ENCODE measurements around the gene CES3. TPM values are rescaled to one million over a fixed set of nuclear protein-coding genes. Genes with fewer than 3 reads are reported as not detected.

Gene CES3
- total RNA-seq: 0.77 TPM

GRCh38 chr16:66961065-66961744 is at the start of gene CES3:
CES3 (plus strand) TSS chr16:66961266; CDS start chr16:66961308, 42 bp downstream.

DNA sequence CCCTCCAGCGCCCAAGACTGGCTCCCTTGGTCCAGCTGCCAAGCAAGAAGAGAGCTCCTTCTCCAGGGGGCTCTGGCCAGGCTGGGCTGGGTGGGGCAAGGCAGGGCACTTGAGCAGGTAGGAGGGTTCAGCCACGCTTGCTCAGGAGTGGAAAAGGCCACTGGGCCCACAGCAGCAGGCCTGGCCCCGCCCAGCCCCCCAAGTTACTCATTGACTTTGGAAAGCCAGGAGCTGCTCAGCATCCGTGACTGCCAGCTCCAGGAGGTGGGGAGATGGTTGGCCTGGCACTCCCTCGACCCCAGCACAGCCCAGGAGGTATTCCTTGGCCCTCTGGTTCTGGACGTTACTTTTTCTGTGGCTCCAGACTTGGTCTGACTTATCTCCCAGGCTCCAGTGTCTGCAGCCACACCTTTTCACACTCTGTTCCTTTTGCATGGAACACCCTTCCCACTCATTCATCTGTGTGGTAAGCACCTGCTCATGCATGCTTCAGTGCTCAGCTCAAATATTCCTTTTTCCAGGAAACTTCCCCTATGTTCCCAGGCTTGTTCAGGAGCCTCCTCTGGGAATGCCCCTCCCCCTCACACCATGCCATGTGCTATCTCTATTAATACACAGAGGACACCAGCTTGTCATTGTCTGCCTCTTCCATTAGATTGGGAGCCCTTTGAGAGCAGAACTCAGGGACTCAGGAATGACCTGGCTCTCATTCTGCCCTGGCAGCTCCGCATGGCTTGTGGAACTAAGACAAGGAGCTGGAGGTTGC is 42.1 kb upstream of the CES3 start, which contains the start of gene CDH16:
Gene CDH16 (minus strand): TSS at position 83 of the 766 bp plus-strand sequence. CDS start 820 bp downstream, outside the sequence.

GRCh38 chr16:66925322-66925840 is 35.7 kb upstream of the CES3 start, which contains the start of gene RRAD:
RRAD (minus strand) TSS chr16:66925535; CDS start chr16:66925179, 356 bp downstream.

DNA sequence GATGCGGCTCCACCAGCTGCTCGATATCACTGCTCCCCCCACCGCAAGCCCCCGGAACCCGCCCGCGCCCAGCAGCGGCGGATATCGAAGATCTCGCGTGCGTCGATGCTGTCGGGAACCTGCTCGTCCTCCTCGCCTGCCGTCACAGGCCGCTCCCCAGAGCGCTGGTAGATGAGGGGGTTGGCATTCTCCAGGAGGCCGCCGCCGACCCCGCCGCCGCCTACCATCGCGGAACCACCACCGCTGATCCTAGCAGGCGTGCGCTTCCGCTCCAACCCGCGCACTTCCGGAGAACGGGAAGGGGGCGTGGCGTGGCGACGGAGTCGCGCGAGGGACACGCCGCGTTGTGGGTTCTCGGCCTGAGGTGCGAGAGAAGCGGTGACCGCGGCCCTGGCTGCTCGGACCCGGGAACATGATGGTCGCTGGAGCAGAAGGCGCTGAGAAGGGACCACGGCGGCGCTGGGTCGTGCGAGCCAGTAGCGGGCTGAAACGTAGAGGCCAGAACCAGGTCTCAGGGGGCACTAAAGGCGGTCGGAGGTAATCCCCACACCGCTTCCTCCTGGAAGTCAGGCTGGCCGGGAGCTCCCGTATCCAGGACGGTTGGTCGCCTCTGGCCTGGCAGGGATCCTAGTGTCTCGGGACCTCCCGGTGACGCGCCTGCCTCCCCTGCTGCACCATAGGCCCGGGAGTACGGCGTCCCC is 26.8 kb upstream of the CES3 start, which contains the start of gene CIAO2B:
Gene CIAO2B (minus strand): TSS at position 265 of the 701 bp plus-strand sequence. CDS start 38 bp downstream, at position 227.

GRCh38 chr16:66935314-66936011 is 25.6 kb upstream of the CES3 start, which contains the start of gene CES2:
CES2 (plus strand) TSS chr16:66935516; CDS start chr16:66935636, 120 bp downstream.

GRCh38 chr16:66988197-66988788 is 27.2 kb downstream of the CES3 start, which contains the start of gene CES4A:
CES4A (plus strand) TSS chr16:66988589; CDS start chr16:66988773, 184 bp downstream.

Other genes with a start within 250 kb of the CES3 start
- gene DYNC1LI2, start 209.7 kb upstream of the CES3 start, total RNA-seq: 226 TPM
- gene TERB1, start 159.7 kb upstream of the CES3 start, total RNA-seq: not detected
- 90.3 TPM for gene NAE1, start 130.3 kb upstream of the CES3 start, total RNA-seq
- gene CA7, start 116.9 kb upstream of the CES3 start, total RNA-seq: not detected
- 12.7 TPM for gene PDP2, start 80.8 kb upstream of the CES3 start, total RNA-seq
- not detected for gene CDH16, start 42.4 kb upstream of the CES3 start, total RNA-seq
- gene RRAD, start 35.7 kb upstream of the CES3 start, total RNA-seq: 52.9 TPM
- gene CIAO2B, start 26.9 kb upstream of the CES3 start, total RNA-seq: 87.1 TPM
- 34.1 TPM for gene CES2, start 25.8 kb upstream of the CES3 start, total RNA-seq
- 8.9 TPM for gene CES4A, start 27.3 kb downstream of the CES3 start, total RNA-seq
- 47.7 TPM for gene CBFB, start 67.9 kb downstream of the CES3 start, total RNA-seq
- gene PHAF1, start 148.7 kb downstream of the CES3 start, total RNA-seq: 28.2 TPM
- gene B3GNT9, start 189.7 kb downstream of the CES3 start, total RNA-seq: 26.2 TPM
- 6.3 TPM for gene TRADD, start 198.6 kb downstream of the CES3 start, total RNA-seq
- 7.9 TPM for gene FBXL8, start 198.7 kb downstream of the CES3 start, total RNA-seq
- gene HSF4, start 203.5 kb downstream of the CES3 start, total RNA-seq: 33.2 TPM
- 12.4 TPM for gene NOL3, start 209.3 kb downstream of the CES3 start, total RNA-seq
- gene MATCAP1, start 222.7 kb downstream of the CES3 start, total RNA-seq: 44.2 TPM
- gene EXOC3L1, start 228.9 kb downstream of the CES3 start, total RNA-seq: 3.9 TPM
- gene E2F4, start 230.9 kb downstream of the CES3 start, total RNA-seq: 39.0 TPM
- gene ELMO3, start 237.9 kb downstream of the CES3 start, total RNA-seq: 1.4 TPM